PC-3 (cell line): ENCODE results near the gene TMEM106C. TPM values are rescaled to one million over a fixed set of nuclear protein-coding genes. Genes with fewer than 3 reads are reported as not detected.

Source experiments
- ATAC-seq: fragments of 200-7000 bp; cut with Tn5 transposase; 2 replicates; pipeline ENCODE4 v1.9.1; 2020; ENCODE audit warnings: mild to moderate bottlenecking, moderate library complexity
- BruUV-seq: library from RNA; stranded (reverse); fragments of 400-500 nt; replicated peaks from 2 replicates; lab custom pipeline; 2021; lab: Mats Ljungman, UMichigan
- CTCF ChIA-PET: fragments of 300-600 bp; sonication (Branson Sonifier 250); formaldehyde crosslinking; loops from one replicate; lab custom pipeline; 2022; ENCODE audit warnings: antibody characterized with exemption; lab: Charles Lee
- POLR2A ChIA-PET: fragments of 300-600 bp; sonication (Branson Sonifier 250); formaldehyde crosslinking; loops from one replicate; lab custom pipeline; 2022; ENCODE audit warnings: antibody characterized with exemption; ENCODE audit not compliant: unreplicated experiment; lab: Charles Lee
- DNase-seq: peaks from one replicate; pipeline ENCODE4 v3.0.0-alpha.2; 2015
- H2AFZ ChIP-seq: fragments of 300-600 bp; sonication (generic); 2 replicates; pipeline ENCODE4 v1.6.0; 2016; ENCODE audit warnings: antibody characterized with exemption, low read length
- H3F3A ChIP-seq: fragments of 300-600 bp; sonication (generic); one replicate; pipeline ENCODE4 v1.6.0; 2017; ENCODE audit warnings: antibody characterized with exemption, low read length, control low read depth, mild to moderate bottlenecking; ENCODE audit not compliant: unreplicated experiment
- H3K27ac ChIP-seq: fragments of 300-600 bp; sonication (generic); 2 replicates; pipeline ENCODE4 v1.5.1; 2016; ENCODE audit warnings: mild to moderate bottlenecking, low read length
- H3K27me3 ChIP-seq: fragments of 300-600 bp; sonication (generic); 2 replicates; pipeline ENCODE4 v1.6.1; 2016; ENCODE audit warnings: low read length, mixed read lengths
- H3K36me3 ChIP-seq: fragments of 300-600 bp; sonication (generic); 2 replicates; pipeline ENCODE4 v1.6.1; 2016; ENCODE audit warnings: low read depth, mixed run types, low read length, mixed read lengths
- H3K4me1 ChIP-seq: fragments of 300-600 bp; sonication (generic); 2 replicates; pipeline ENCODE4 v1.5.1; 2016; ENCODE audit warnings: low read length; ENCODE audit not compliant: insufficient read depth
- H3K4me2 ChIP-seq: fragments of 300-600 bp; sonication (generic); 2 replicates; pipeline ENCODE4 v1.6.0; 2016; ENCODE audit warnings: low read length
- H3K4me3 ChIP-seq: fragments of 300-600 bp; sonication (generic); 2 replicates; pipeline ENCODE4 v1.5.1; 2016; ENCODE audit warnings: mild to moderate bottlenecking, low read length, mixed read lengths
- H3K79me2 ChIP-seq: fragments of 300-600 bp; sonication (generic); 2 replicates; pipeline ENCODE4 v1.6.1; 2017; ENCODE audit warnings: low read length, mixed read lengths
- H3K9ac ChIP-seq: fragments of 300-600 bp; sonication (generic); 2 replicates; pipeline ENCODE4 v1.6.0; 2016; ENCODE audit warnings: mild to moderate bottlenecking, low read length
- H3K9me2 ChIP-seq: fragments of 300-600 bp; sonication (generic); replicated peaks from 2 replicates; pipeline ENCODE4 v1.6.1; 2016; ENCODE audit warnings: mixed run types, low read length, mixed read lengths
- H3K9me3 ChIP-seq: fragments of 300-600 bp; sonication (generic); 2 replicates; pipeline ENCODE4 v1.6.1; 2016; ENCODE audit warnings: low read length, mixed read lengths
- H4K20me1 ChIP-seq: fragments of 300-600 bp; sonication (generic); 2 replicates; pipeline ENCODE4 v1.6.1; 2016; ENCODE audit warnings: low read length, mixed read lengths
- EZH2 ChIP-seq: fragments of 300-600 bp; sonication (generic); IDR thresholded peaks from one replicate; pipeline ENCODE4 v1.6.1; 2017; ENCODE audit warnings: antibody characterized with exemption, mild to moderate bottlenecking, low read length; ENCODE audit not compliant: unreplicated experiment
- EZH2phosphoT487 ChIP-seq: fragments of 300-600 bp; sonication (generic); IDR thresholded peaks from 2 replicates; pipeline ENCODE4 v1.6.1; 2018; ENCODE audit warnings: mild to moderate bottlenecking, antibody characterized with exemption, low read length, borderline replicate concordance
- intact Hi-C: fragments of 100-400 bp; cut with micrococcal nuclease; formaldehyde crosslinking; loops from 2 replicates; pipeline ENCODE4 v1.9.0; 2023
- total RNA-seq: library from RNA; depleted of rRNA; stranded (reverse); fragments of >200 nt; gene quantifications from 2 replicates; pipeline ENCODE4 v1.2.3, GENCODE V29; 2014
- TF ChIP-seq, protein P1 (sequence below): fragments of 300-600 bp; sonication (generic); conservative IDR thresholded peaks from 2 replicates; pipeline ENCODE4 v1.5.1; 2017; ENCODE audit warnings: antibody characterized with exemption, low read depth, mild to moderate bottlenecking, low read length

Gene TMEM106C
- total RNA-seq, 1 experiment from 2014 or later = 166 TPM

DNA sequence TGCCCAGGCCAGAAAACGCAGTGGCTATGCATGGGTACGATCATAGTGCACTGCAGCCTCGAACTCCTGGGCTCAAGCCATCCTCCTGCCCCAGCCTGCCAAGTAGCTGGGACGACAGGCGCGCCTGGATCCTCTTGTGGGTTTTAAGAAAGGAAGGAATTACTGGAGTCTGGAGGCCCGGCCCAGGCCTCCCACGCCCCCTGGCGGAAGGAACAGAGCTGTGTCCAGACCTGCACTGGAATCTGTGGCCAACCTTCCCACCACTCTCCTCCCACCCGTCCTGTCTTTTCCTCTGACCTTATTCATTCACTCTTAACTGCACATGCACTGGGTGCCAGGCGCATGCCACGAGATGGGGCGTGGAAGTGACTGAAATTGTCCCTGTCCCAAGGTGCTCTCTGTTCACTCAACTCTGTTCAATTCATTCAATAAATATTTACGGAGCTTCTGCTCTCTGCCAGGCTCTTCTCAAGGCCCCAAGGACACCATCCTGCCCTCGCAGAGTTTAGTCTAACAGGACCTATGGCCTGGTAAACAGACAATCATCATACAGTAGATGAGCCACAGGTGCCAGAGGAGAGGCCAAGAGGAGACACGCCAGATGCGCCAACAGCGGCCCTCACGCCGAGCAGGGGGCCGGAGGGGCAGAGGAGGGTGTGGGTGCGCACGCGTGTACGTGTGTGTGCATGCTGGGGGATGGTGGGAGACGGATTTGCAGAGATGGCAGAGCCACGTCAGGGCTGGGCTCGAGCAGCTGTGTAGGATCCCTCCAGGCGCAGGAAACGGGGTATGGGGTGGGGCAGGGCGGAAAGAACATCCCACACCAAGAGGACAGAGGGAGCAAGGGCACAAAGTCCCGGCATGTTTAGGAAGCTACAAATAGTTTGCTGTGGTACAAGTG, 13.7 kb upstream of the TMEM106C start:
- no peak overlapping the region for H3K27ac ChIP-seq
- POLR2A ChIA-PET = no interaction called here
- no peak overlapping the region for H3K4me3 ChIP-seq

DNA sequence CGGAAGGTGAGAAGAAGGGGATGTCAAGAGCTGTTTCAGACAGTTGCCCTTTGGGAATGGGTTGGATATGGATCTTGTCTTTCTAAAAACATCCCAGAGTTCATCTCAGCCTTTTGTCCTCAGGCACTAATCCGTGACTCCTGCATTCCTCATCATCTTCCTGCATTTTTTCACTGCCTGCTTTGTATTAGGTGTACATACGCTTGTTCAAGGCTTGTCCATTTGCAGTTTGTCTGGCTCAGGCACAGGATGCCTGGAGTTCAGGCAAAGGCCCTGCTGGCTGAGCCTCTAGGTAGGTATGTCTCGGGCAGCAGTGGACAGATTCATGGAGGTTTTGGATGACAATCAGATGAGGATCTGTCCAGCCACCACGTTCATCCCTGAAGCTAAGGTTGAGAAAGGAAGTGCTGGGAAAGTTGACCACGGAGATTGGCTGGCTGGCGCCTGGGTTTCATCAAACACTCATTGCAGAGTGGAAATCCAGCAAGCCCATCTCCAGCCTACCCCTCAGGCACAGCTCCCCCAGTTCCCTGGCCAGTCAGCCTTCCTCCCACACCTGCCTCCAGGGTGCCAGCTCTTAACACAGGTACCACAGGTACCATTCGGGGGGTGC, 12.4 kb upstream of the TMEM106C start:
- no peak overlapping the region for H3K9ac ChIP-seq
- ChIA-PET CTCF (no interaction called here), POLR2A (interaction anchor here (0.6 kb wide), 1 partner anchor 130 kb away, joined by 4 read pairs; no protein-coding TSS in a partner anchor)
- H3F3A ChIP-seq = no peaks in the 10 kb centered on the region
- no peaks in the 10 kb centered on the region for H3K79me2 ChIP-seq
- H3K27ac ChIP-seq = no peak overlapping the region
- no peaks in the 10 kb centered on the region for H3K27me3 ChIP-seq
- ATAC-seq = 0 out of 2 replicates have a peak, but pooled peaks have one; percentile 7
- intact Hi-C loops = no loop called here
- BruUV-seq = no TSS peak
- no peak overlapping the region for H3K4me3 ChIP-seq
- peak; percentile 61 for DNase-seq
- H3K9me3 ChIP-seq = no peaks in the 10 kb centered on the region
- no peak overlapping the region for H2AFZ ChIP-seq
- H3K4me1 ChIP-seq = peaks cover 7% of the 10 kb centered on the region; the same call in 1 of the 2 replicates
- H4K20me1 ChIP-seq = no peaks in the 10 kb centered on the region
- H3K4me2 ChIP-seq = no peak overlapping the region
- TF ChIP-seq, protein P1, sequence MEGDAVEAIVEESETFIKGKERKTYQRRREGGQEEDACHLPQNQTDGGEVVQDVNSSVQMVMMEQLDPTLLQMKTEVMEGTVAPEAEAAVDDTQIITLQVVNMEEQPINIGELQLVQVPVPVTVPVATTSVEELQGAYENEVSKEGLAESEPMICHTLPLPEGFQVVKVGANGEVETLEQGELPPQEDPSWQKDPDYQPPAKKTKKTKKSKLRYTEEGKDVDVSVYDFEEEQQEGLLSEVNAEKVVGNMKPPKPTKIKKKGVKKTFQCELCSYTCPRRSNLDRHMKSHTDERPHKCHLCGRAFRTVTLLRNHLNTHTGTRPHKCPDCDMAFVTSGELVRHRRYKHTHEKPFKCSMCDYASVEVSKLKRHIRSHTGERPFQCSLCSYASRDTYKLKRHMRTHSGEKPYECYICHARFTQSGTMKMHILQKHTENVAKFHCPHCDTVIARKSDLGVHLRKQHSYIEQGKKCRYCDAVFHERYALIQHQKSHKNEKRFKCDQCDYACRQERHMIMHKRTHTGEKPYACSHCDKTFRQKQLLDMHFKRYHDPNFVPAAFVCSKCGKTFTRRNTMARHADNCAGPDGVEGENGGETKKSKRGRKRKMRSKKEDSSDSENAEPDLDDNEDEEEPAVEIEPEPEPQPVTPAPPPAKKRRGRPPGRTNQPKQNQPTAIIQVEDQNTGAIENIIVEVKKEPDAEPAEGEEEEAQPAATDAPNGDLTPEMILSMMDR = no peak
- no peak for TF ChIP-seq EZH2
- TF ChIP-seq EZH2phosphoT487 = no peak
- H3K36me3 ChIP-seq = no peaks in the 10 kb centered on the region
- no peaks in the 10 kb centered on the region for H3K9me2 ChIP-seq

More for the DNA sequence above, 13.7 kb upstream of the TMEM106C start:
- H3K36me3 ChIP-seq = no peaks in the 10 kb centered on the region
- CTCF ChIA-PET = interaction anchor here (0.6 to 2.1 kb wide), 5 partner anchors 15 to 112 kb away, joined by 3 to 18 read pairs (median 4); partner anchors contain the start of gene VDR
- H3K4me1 ChIP-seq = peaks cover 7% of the 10 kb centered on the region; the same call in 1 of the 2 replicates
- H3K9ac ChIP-seq = no peak overlapping the region
- ATAC-seq (peak; percentile 96), DNase-seq (peak; percentile 86)
- no peak for TF ChIP-seq EZH2phosphoT487
- TF ChIP-seq, protein P1 = peak; percentile 89
- no peaks in the 10 kb centered on the region for H3K9me2 ChIP-seq
- no peaks in the 10 kb centered on the region for H4K20me1 ChIP-seq
- H3F3A ChIP-seq = no peaks in the 10 kb centered on the region
- H2AFZ ChIP-seq = peak overlapping the region; percentile 47; the same call in 1 of the 2 replicates
- intact Hi-C loops = loop anchor here (1.0 to 10.0 kb wide), 3 partner anchors 45 to 125 kb away; partner anchors contain the start of gene VDR
- no TSS peak for BruUV-seq
- H3K9me3 ChIP-seq = no peaks in the 10 kb centered on the region
- no peaks in the 10 kb centered on the region for H3K79me2 ChIP-seq
- H3K4me2 ChIP-seq = peak overlapping the region; percentile 29; the same call in 1 of the 2 replicates
- no peaks in the 10 kb centered on the region for H3K27me3 ChIP-seq
